Endothelial cell of umbilical vein (primary cell): Measurements from ENCODE around the gene SMAD2. TPM values are rescaled to one million over a fixed set of nuclear protein-coding genes. Genes with fewer than 3 reads are reported as not detected.

Experiments
- BruUV-seq: library from RNA; stranded (reverse); fragments of 400-500 nt; replicated peaks from 2 replicates; lab custom pipeline; 2021; lab: Mats Ljungman, UMichigan
- CTCF ChIA-PET: fragments of 300-600, 350-600 bp; sonication (Branson Sonifier 250); formaldehyde crosslinking; loops from one replicate; lab custom pipeline; 2021; ENCODE audit warnings: antibody characterized with exemption, inconsistent platforms; lab: Charles Lee
- POLR2A ChIA-PET: fragments of 300-600, 350-600 bp; sonication (Branson Sonifier 250); formaldehyde crosslinking; loops from one replicate; lab custom pipeline; 2021; ENCODE audit warnings: antibody characterized with exemption, inconsistent platforms; lab: Charles Lee
- DNase-seq: peaks from one replicate; pipeline ENCODE4 v3.0.0-alpha.2; 2011; ENCODE audit warnings: low read depth, low spot score
- FAIRE-seq: peaks from 2 replicates; lab custom pipeline; 2011; peaks lifted over from hg19 to GRCh38; lab: Jason Lieb, UNC
- H2AFZ ChIP-seq: 2 replicates; pipeline ENCODE4 v1.6.0; 2012; ENCODE audit warnings: low read depth, low read length, control low read depth, inconsistent platforms
- H3K27ac ChIP-seq: 2 replicates; pipeline ENCODE4 v1.5.1; 2011; ENCODE audit warnings: low read depth, mild to moderate bottlenecking, control low read depth, low read length, moderate library complexity; ENCODE audit not compliant: insufficient read depth
- H3K27me3 ChIP-seq, 2 experiments: 2 replicates each; pipeline versions ENCODE4 v1.6.0 to v1.6.1; 2011; ENCODE audit warnings: low read length in 2 of 2, mixed read lengths in 1 of 2; ENCODE audit not compliant: control insufficient read depth in 2 of 2, insufficient read depth in 2 of 2
- H3K36me3 ChIP-seq, 2 experiments: 2 replicates in 1 of 2; 3 replicates in 1 of 2; pipeline ENCODE4 v1.5.1; 2011; ENCODE audit warnings: low read length in 2 of 2, mild to moderate bottlenecking in 1 of 2, moderate library complexity in 1 of 2; ENCODE audit not compliant: control insufficient read depth in 2 of 2, insufficient read depth in 2 of 2; ENCODE audit errors: extremely low read depth in 1 of 2
- H3K4me1 ChIP-seq: 3 replicates; pipeline ENCODE4 v1.5.1; 2011; ENCODE audit warnings: mild to moderate bottlenecking, low read length; ENCODE audit not compliant: control insufficient read depth, insufficient read depth; ENCODE audit errors: extremely low read depth
- H3K4me2 ChIP-seq: 2 replicates; pipeline ENCODE4 v1.6.1; 2011; ENCODE audit warnings: low read length, control low read depth, mixed read lengths; ENCODE audit not compliant: insufficient read depth
- H3K4me3 ChIP-seq, 3 experiments: fragments of 200-600 bp in 1 of 3; sonication (generic), shearing (Covaris generic) in 1 of 3; replicated peaks in 1 of 3; 2 replicates each; pipeline ENCODE4 v1.5.1; 2011 to 2016; ENCODE audit warnings: control low read depth in 3 of 3, low read length in 3 of 3, mild to moderate bottlenecking in 2 of 3, inconsistent platforms in 1 of 3, low read depth in 1 of 3, moderate library complexity in 1 of 3; ENCODE audit not compliant: insufficient read depth in 1 of 3
- H3K79me2 ChIP-seq: 2 replicates; pipeline ENCODE4 v1.6.0; 2012; ENCODE audit warnings: low read length, inconsistent platforms; ENCODE audit not compliant: control insufficient read depth, insufficient read depth
- H3K9ac ChIP-seq: replicated peaks from 2 replicates; pipeline ENCODE3; 2011; ENCODE audit warnings: low read length, control low read depth; ENCODE audit not compliant: insufficient read depth; ENCODE audit errors: extremely low read depth
- H3K9me1 ChIP-seq: replicated peaks from 3 replicates; pipeline ENCODE4 v1.6.0; 2011; ENCODE audit warnings: mild to moderate bottlenecking, low read length; ENCODE audit not compliant: control insufficient read depth, insufficient read depth; ENCODE audit errors: extremely low read depth
- H3K9me3 ChIP-seq: replicated peaks from 2 replicates; pipeline ENCODE4 v1.5.1; 2012; ENCODE audit warnings: low read length, inconsistent platforms; ENCODE audit not compliant: control insufficient read depth, insufficient read depth
- H4K20me1 ChIP-seq: replicated peaks from 2 replicates; pipeline ENCODE3; 2011; ENCODE audit warnings: mild to moderate bottlenecking, low read length; ENCODE audit not compliant: control insufficient read depth, insufficient read depth; ENCODE audit errors: extremely low read depth
- CTCF ChIP-seq, 2 donors: IDR thresholded peaks; 1 replicate in 1 of 2; 2 replicates in 1 of 2; pipeline ENCODE4 v1.5.1; 2011; ENCODE audit warnings: low read length in 2 of 2, mild to moderate bottlenecking in 2 of 2, moderate library complexity in 2 of 2, control low read depth in 1 of 2, inconsistent platforms in 1 of 2, low read depth in 1 of 2; ENCODE audit not compliant: insufficient read depth in 1 of 2; ENCODE audit errors: extremely low read depth in 1 of 2
- EZH2 ChIP-seq: IDR thresholded peaks from 2 replicates; pipeline ENCODE4 v1.6.1; 2012; ENCODE audit warnings: borderline replicate concordance, low read depth, mild to moderate bottlenecking, moderate library complexity, low read length, inconsistent platforms; ENCODE audit not compliant: severe bottlenecking
- FOS ChIP-seq: IDR thresholded peaks from 2 replicates; pipeline ENCODE4 v1.6.1; 2011; ENCODE audit warnings: mild to moderate bottlenecking, low read length, moderate library complexity, borderline replicate concordance; ENCODE audit not compliant: insufficient read depth
- GATA2 ChIP-seq: IDR thresholded peaks from 2 replicates; pipeline ENCODE4 v1.7.0; 2011; ENCODE audit warnings: low read depth, mild to moderate bottlenecking, moderate library complexity, mixed read lengths, low read length; ENCODE audit not compliant: insufficient read length, insufficient read depth
- JUN ChIP-seq: IDR thresholded peaks from 2 replicates; pipeline ENCODE4 v1.6.1; 2011; ENCODE audit warnings: borderline replicate concordance, low read depth; ENCODE audit not compliant: insufficient read length, insufficient read depth
- MAX ChIP-seq: IDR thresholded peaks from 2 replicates; pipeline ENCODE4 v1.6.1; 2011; ENCODE audit not compliant: insufficient read depth, insufficient read length
- MYC ChIP-seq: IDR thresholded peaks from one replicate; pipeline ENCODE4 v1.6.1; 2011; ENCODE audit warnings: mild to moderate bottlenecking, low read depth, low read length
- POLR2A ChIP-seq: IDR thresholded peaks from 2 replicates; pipeline ENCODE4 v1.6.1; 2012; ENCODE audit warnings: low read depth, mild to moderate bottlenecking, control low read depth, low read length
- POLR2AphosphoS5 ChIP-seq: IDR thresholded peaks from 2 replicates; pipeline ENCODE4 v1.6.1; 2012; ENCODE audit warnings: low read depth, mild to moderate bottlenecking, control low read depth, low read length, moderate library complexity; ENCODE audit not compliant: insufficient read depth
- dilution Hi-C: fragments of 300-500 bp; cut with MboI; formaldehyde crosslinking; loops from one replicate; pipeline ENCODE4 v1.15.0; 2019; ENCODE audit warnings: low sequenced_read_pairs; ENCODE audit not compliant: extremely low pct_ligation_motif_present
- intact Hi-C: fragments of 100-400 bp; cut with micrococcal nuclease; formaldehyde crosslinking; loops from one replicate; pipeline ENCODE4 v1.10.0; 2022
- polyA plus RNA-seq, 4 experiments: library from polyadenylated mRNA; depleted of rRNA in 3 of 4; stranded (reverse) in 3 of 4; unstranded in 1 of 4; fragments of >200 nt; gene quantifications; 2 replicates each; pipeline versions ENCODE4 v1.2.1 to v1.2.3, GENCODE V29; 2011 to 2012; ENCODE audit warnings: missing spikeins in 1 of 4
- total RNA-seq: library from RNA; stranded (reverse); gene quantifications from 2 replicates; pipeline ENCODE4 v1.2.3, GENCODE V29; 2021

The SMAD2 gene
- total and polyA plus RNA-seq, 2 donors (not counting 3 experiments of a cell fraction or from before 2014, with no cell fraction given): 40.3 to 123 TPM

GRCh38 chr18:47838396-47838795 lies 92.1 kb downstream of the SMAD2 start:
- no peaks in the 10 kb centered on the region for H3K9me3 ChIP-seq
- no peak for TF ChIP-seq POLR2A
- TF ChIP-seq MYC: no peak
- no peak for TF ChIP-seq JUN
- no peak for TF ChIP-seq EZH2
- no peak for TF ChIP-seq POLR2AphosphoS5
- no peaks in the 10 kb centered on the region for H3K4me1 ChIP-seq
- no TSS peak for BruUV-seq
- DNase-seq (no peak), FAIRE-seq (no peak)
- H3K27me3 ChIP-seq: no peaks in the 10 kb centered on the region
- no peak overlapping the region for H3K4me2 ChIP-seq
- no peak overlapping the region for H2AFZ ChIP-seq
- dilution Hi-C loops: no loop called here
- no peaks in the 10 kb centered on the region for H3K79me2 ChIP-seq
- POLR2A ChIA-PET: no interaction called here
- no peak overlapping the region for H3K9ac ChIP-seq
- CTCF ChIA-PET: interaction anchor here (1.2 to 1.4 kb wide), 2 partner anchors 9 to 92 kb away, joined by 3 read pairs; partner anchors contain the start of gene SMAD2
- H3K9me1 ChIP-seq: no peaks in the 10 kb centered on the region
- no peaks in the 10 kb centered on the region for H4K20me1 ChIP-seq
- H3K27ac ChIP-seq: no peak overlapping the region
- H3K4me3 ChIP-seq: no peak overlapping the region
- H3K36me3 ChIP-seq: peaks cover 5 to 10% of the 10 kb centered on the region in 2 experiments
- intact Hi-C loops: no loop called here

GRCh38 chr18:47832348-47832747 lies 98.1 kb downstream of the SMAD2 start:
- H3K9me1 ChIP-seq: no peaks in the 10 kb centered on the region
- intact Hi-C loops: no loop called here
- no peaks in the 10 kb centered on the region for H3K9me3 ChIP-seq
- TF ChIP-seq POLR2A: no peak
- no peak for TF ChIP-seq JUN
- no peak for TF ChIP-seq POLR2AphosphoS5
- TF ChIP-seq FOS: no peak
- TF ChIP-seq GATA2: no peak
- no peak for TF ChIP-seq MYC
- no peak for TF ChIP-seq CTCF (IDR thresholded peaks at IDR 0.05; ENCODE audit: extremely low read depth in 1 of 2, insufficient read depth in 1 of 2, low read depth in 1 of 2, low read length in 2 of 2)
- no peak for TF ChIP-seq EZH2
- no peak for TF ChIP-seq MAX
- peaks cover 0 to 2% of the 10 kb centered on the region in 2 experiments for H3K36me3 ChIP-seq
- no peak for DNase-seq
- ChIA-PET CTCF (no interaction called here), POLR2A (no interaction called here)
- no peaks in the 10 kb centered on the region for H3K27me3 ChIP-seq
- H3K4me1 ChIP-seq: no peaks in the 10 kb centered on the region
- dilution Hi-C loops: no loop called here
- H3K4me2 ChIP-seq: no peak overlapping the region
- H3K27ac ChIP-seq: no peak overlapping the region
- no TSS peak for BruUV-seq
- no peaks in the 10 kb centered on the region for H3K79me2 ChIP-seq
- no peak overlapping the region for H2AFZ ChIP-seq
- H3K4me3 ChIP-seq: no peak overlapping the region
- FAIRE-seq: no peak
- no peak overlapping the region for H3K9ac ChIP-seq
- no peaks in the 10 kb centered on the region for H4K20me1 ChIP-seq
